SK-N-SH treated with all-trans-retinoic acid at 6 μM for 48 hours (cell line): Measurements from ENCODE around the gene KLHL15.

Source experiments
- ATAC-seq: fragments of 200-7000 bp; cut with Tn5 transposase; 3 replicates; pipeline ENCODE4 v1.9.1; 2020; ENCODE audit warnings: mild to moderate bottlenecking, moderate library complexity
- ARNTL ChIP-seq: fragments of 450-650 bp; formaldehyde crosslinking; IDR thresholded peaks from 2 replicates; pipeline ENCODE4 v1.5.0; 2020; ENCODE audit warnings: low read depth, mild to moderate bottlenecking, moderate library complexity, borderline replicate concordance
- BACH2 ChIP-seq: fragments of 250-450 bp; sonication (Bioruptor Pico); IDR thresholded peaks from 2 replicates; pipeline ENCODE4 v1.9.0; 2021; ENCODE audit warnings: mild to moderate bottlenecking, borderline replicate concordance
- CREB5 ChIP-seq: fragments of 250-450 bp; sonication (Bioruptor Pico); IDR thresholded peaks from 2 replicates; pipeline ENCODE4 v1.5.1; 2020; ENCODE audit warnings: low read depth, mild to moderate bottlenecking, moderate library complexity
- CSDC2 ChIP-seq: fragments of 250-450 bp; sonication (Bioruptor Pico); IDR thresholded peaks from 2 replicates; pipeline ENCODE4 v1.5.0; 2020; ENCODE audit warnings: mild to moderate bottlenecking, moderate library complexity
- CSRNP3 ChIP-seq: fragments of 250-450 bp; sonication (Bioruptor Pico); IDR thresholded peaks from 2 replicates; pipeline ENCODE4 v1.5.1; 2021; ENCODE audit warnings: mild to moderate bottlenecking, moderate library complexity
- GLIS3 ChIP-seq: fragments of 250-450 bp; sonication (Bioruptor Pico); IDR thresholded peaks from 2 replicates; pipeline ENCODE4 v1.5.0; 2020; ENCODE audit warnings: mild to moderate bottlenecking, moderate library complexity
- ISL1 ChIP-seq: fragments of 250-450 bp; sonication (Bioruptor Pico); IDR thresholded peaks from 2 replicates; pipeline ENCODE4 v2.1.2; 2022; ENCODE audit warnings: mild to moderate bottlenecking, moderate library complexity
- PATZ1 ChIP-seq: fragments of 250-450 bp; sonication (Bioruptor Pico); IDR thresholded peaks from 2 replicates; pipeline ENCODE4 v1.8.0; 2020; ENCODE audit warnings: mild to moderate bottlenecking, moderate library complexity, borderline replicate concordance
- POU6F1 ChIP-seq: fragments of 250-450 bp; sonication (Bioruptor Pico); IDR thresholded peaks from 2 replicates; pipeline ENCODE4 v1.8.0; 2021; ENCODE audit warnings: low read depth, mild to moderate bottlenecking, moderate library complexity, borderline replicate concordance
- PPARA ChIP-seq: fragments of 250-450 bp; sonication (Bioruptor Pico); IDR thresholded peaks from 2 replicates; pipeline ENCODE4 v1.5.0; 2020; ENCODE audit warnings: mild to moderate bottlenecking, borderline replicate concordance
- RARB ChIP-seq: fragments of 250-450 bp; sonication (Bioruptor Pico); IDR thresholded peaks from 2 replicates; pipeline ENCODE4 v1.8.0; 2021; ENCODE audit warnings: mild to moderate bottlenecking, moderate library complexity
- SNAI2 ChIP-seq: fragments of 250-450 bp; sonication (Bioruptor Pico); IDR thresholded peaks from 2 replicates; pipeline ENCODE4 v1.5.0; 2020; ENCODE audit warnings: mild to moderate bottlenecking, moderate library complexity
- TCF4 ChIP-seq: fragments of 250-450 bp; sonication (Bioruptor Pico); IDR thresholded peaks from 2 replicates; pipeline ENCODE4 v1.8.0; 2021; ENCODE audit warnings: mild to moderate bottlenecking, moderate library complexity, borderline replicate concordance
- TOX ChIP-seq: fragments of 250-450 bp; sonication (Bioruptor Pico); IDR thresholded peaks from 2 replicates; pipeline ENCODE4 v1.8.0; 2021; ENCODE audit warnings: mild to moderate bottlenecking, moderate library complexity, borderline replicate concordance
- TSHZ2 ChIP-seq: fragments of 250-450 bp; sonication (Bioruptor Pico); IDR thresholded peaks from 2 replicates; pipeline ENCODE4 v1.5.0; 2020; ENCODE audit warnings: mild to moderate bottlenecking, moderate library complexity
- ZC3H10 ChIP-seq: fragments of 250-450 bp; sonication (Bioruptor Pico); IDR thresholded peaks from 2 replicates; pipeline ENCODE4 v1.5.1; 2021; ENCODE audit warnings: mild to moderate bottlenecking, moderate library complexity
- ZFP3 ChIP-seq: fragments of 250-450 bp; sonication (Bioruptor Pico); IDR thresholded peaks from 2 replicates; pipeline ENCODE4 v1.5.0; 2020; ENCODE audit warnings: mild to moderate bottlenecking, moderate library complexity
- ZFP30 ChIP-seq: fragments of 450-650 bp; formaldehyde crosslinking; IDR thresholded peaks from 2 replicates; pipeline ENCODE4 v1.5.0; 2022; ENCODE audit warnings: mild to moderate bottlenecking, moderate library complexity
- ZNF565 ChIP-seq: fragments of 450-650 bp; formaldehyde crosslinking; conservative IDR thresholded peaks from 2 replicates; pipeline ENCODE4 v1.5.0; 2020; ENCODE audit warnings: low read depth, mild to moderate bottlenecking, moderate library complexity
- ZNF70 ChIP-seq: fragments of 450-650 bp; formaldehyde crosslinking; IDR thresholded peaks from 2 replicates; pipeline ENCODE4 v1.5.0; 2020; ENCODE audit warnings: mild to moderate bottlenecking, moderate library complexity
- ZNF8 ChIP-seq: fragments of 450-650 bp; formaldehyde crosslinking; IDR thresholded peaks from 2 replicates; pipeline ENCODE4 v1.5.0; 2020; ENCODE audit warnings: mild to moderate bottlenecking, moderate library complexity

Gene KLHL15

GRCh38 chrX:23993012-23993633, 33.9 kb downstream of the KLHL15 start:
- no peak for ATAC-seq
- no peak for TF ChIP-seq BACH2 (CRISPR knock-in tag)
- TF ChIP-seq SNAI2 (CRISPR knock-in tag): no peak
- no peak for TF ChIP-seq CSRNP3 (CRISPR knock-in tag)
- no peak for TF ChIP-seq TCF4 (CRISPR knock-in tag)
- no peak for TF ChIP-seq ZC3H10 (CRISPR knock-in tag)
- TF ChIP-seq GLIS3: no peak
- no peak for TF ChIP-seq RARB (CRISPR knock-in tag)
- no peak for TF ChIP-seq POU6F1
- no peak for TF ChIP-seq ZNF565 (CRISPR knock-in tag)
- TF ChIP-seq TOX (CRISPR knock-in tag): no peak
- TF ChIP-seq PATZ1 (CRISPR knock-in tag): no peak
- no peak for TF ChIP-seq PPARA (CRISPR knock-in tag)
- TF ChIP-seq ISL1 (CRISPR knock-in tag): no peak
- no peak for TF ChIP-seq ZFP30

GRCh38 chrX:23992431-23992830, 34.6 kb downstream of the KLHL15 start:
- TF ChIP-seq ISL1 (CRISPR knock-in tag): no peak
- no peak for TF ChIP-seq ARNTL (CRISPR knock-in tag)
- TF ChIP-seq TOX (CRISPR knock-in tag): no peak
- TF ChIP-seq ZNF565 (CRISPR knock-in tag): no peak
- no peak for TF ChIP-seq ZNF70 (CRISPR knock-in tag)
- no peak for TF ChIP-seq TSHZ2 (CRISPR knock-in tag)
- no peak for TF ChIP-seq CSDC2
- TF ChIP-seq CSRNP3 (CRISPR knock-in tag): no peak
- no peak for TF ChIP-seq CREB5 (CRISPR knock-in tag)
- TF ChIP-seq SNAI2 (CRISPR knock-in tag): no peak
- TF ChIP-seq ZFP3 (CRISPR knock-in tag): no peak
- no peak for TF ChIP-seq BACH2 (CRISPR knock-in tag)
- no peak for TF ChIP-seq ZFP30
- no peak for TF ChIP-seq POU6F1
- TF ChIP-seq ZNF8 (CRISPR knock-in tag): no peak
- no peak for ATAC-seq
